GM23338 (cell line): Measurements from ENCODE around the gene CDKN1A. TPM values are rescaled to one million over a fixed set of nuclear protein-coding genes. Genes with fewer than 3 reads are reported as not detected.

Experiments used
- ATAC-seq: fragments of 200-7000 bp; cut with Tn5 transposase; 3 replicates; pipeline ENCODE4 v1.9.1; 2020
- DNase-seq: peaks from one replicate; pipeline ENCODE4 v3.0.0-alpha.2; 2015; ENCODE audit warnings: low spot score
- H2AFZ ChIP-seq: fragments of 200-600 bp; sonication (generic); 2 replicates; pipeline ENCODE4 v1.8.0; 2016; ENCODE audit warnings: antibody characterized with exemption, mild to moderate bottlenecking, moderate library complexity
- H3F3A ChIP-seq: fragments of 200-600 bp; sonication (generic); replicated peaks from 2 replicates; pipeline ENCODE4 v1.8.0; 2017; ENCODE audit warnings: antibody characterized with exemption, mixed run types, low read depth
- H3K27ac ChIP-seq: fragments of 200-600 bp; sonication (generic); 2 replicates; pipeline ENCODE4 v1.6.1; 2016; ENCODE audit warnings: low read depth
- H3K27me3 ChIP-seq: fragments of 200-600 bp; sonication (generic); 2 replicates; pipeline ENCODE4 v1.8.0; 2016; ENCODE audit warnings: mild to moderate bottlenecking, mixed run types, moderate library complexity; ENCODE audit not compliant: insufficient read depth
- H3K36me3 ChIP-seq: fragments of 200-600 bp; sonication (generic); 2 replicates; pipeline ENCODE4 v1.8.0; 2016; ENCODE audit warnings: mild to moderate bottlenecking; ENCODE audit not compliant: insufficient read depth
- H3K4me1 ChIP-seq: fragments of 200-600 bp; sonication (generic); 2 replicates; pipeline ENCODE4 v1.8.0; 2016; ENCODE audit warnings: mild to moderate bottlenecking, moderate library complexity; ENCODE audit not compliant: insufficient read depth
- H3K4me2 ChIP-seq: fragments of 200-600 bp; sonication (generic); 2 replicates; pipeline ENCODE4 v1.7.1; 2017; ENCODE audit warnings: mixed run types
- H3K4me3 ChIP-seq: fragments of 200-600 bp; sonication (generic); 2 replicates; pipeline ENCODE4 v1.6.1; 2016; ENCODE audit warnings: mixed run types
- H3K79me2 ChIP-seq: fragments of 200-600 bp; sonication (generic); replicated peaks from 2 replicates; pipeline ENCODE4 v1.8.0; 2017; ENCODE audit warnings: mild to moderate bottlenecking; ENCODE audit not compliant: insufficient read depth
- H3K9me2 ChIP-seq: fragments of 200-600 bp; sonication (generic); 2 replicates; pipeline ENCODE4 v1.8.0; 2017; ENCODE audit not compliant: insufficient read depth
- H4K20me1 ChIP-seq: fragments of 200-600 bp; sonication (generic); replicated peaks from 2 replicates; pipeline ENCODE4 v1.8.0; 2017; ENCODE audit warnings: mild to moderate bottlenecking; ENCODE audit not compliant: insufficient read depth
- H3K27ac Mint-ChIP-seq: 2 replicates; pipeline ENCODE4 v1.8.0; 2020; ENCODE audit warnings: inconsistent platforms, mild to moderate bottlenecking, moderate library complexity, mixed read lengths
- H3K27me3 Mint-ChIP-seq: 3 replicates; pipeline ENCODE4 v1.8.0; 2022; ENCODE audit warnings: low read depth, mild to moderate bottlenecking, moderate library complexity, mixed read lengths, inconsistent platforms; ENCODE audit not compliant: insufficient read depth, poor library complexity
- H3K36me3 Mint-ChIP-seq: 3 replicates; pipeline ENCODE4 v1.8.0; 2021; ENCODE audit warnings: low read depth, mild to moderate bottlenecking, inconsistent platforms, moderate library complexity, mixed read lengths
- H3K4me1 Mint-ChIP-seq: 3 replicates; pipeline ENCODE4 v1.8.0; 2020; ENCODE audit warnings: mild to moderate bottlenecking, inconsistent platforms, mixed read lengths
- H3K4me3 Mint-ChIP-seq: 3 replicates; pipeline ENCODE4 v1.8.0; 2021; ENCODE audit warnings: moderate library complexity, mild to moderate bottlenecking, inconsistent platforms, mixed read lengths
- H3K9me3 Mint-ChIP-seq: 3 replicates; pipeline ENCODE4 v1.8.0; 2020; ENCODE audit warnings: moderate library complexity, mild to moderate bottlenecking, inconsistent platforms, mixed read lengths
- CREB1 ChIP-seq: fragments of 250-450 bp; sonication (Bioruptor Pico); IDR thresholded peaks from 2 replicates; pipeline ENCODE4 v1.5.0; 2020; ENCODE audit warnings: low read depth, mild to moderate bottlenecking, moderate library complexity
- EZH2phosphoT487 ChIP-seq: fragments of 200-600 bp; sonication (generic); IDR thresholded peaks from one replicate; pipeline ENCODE4 v1.8.1; 2018; ENCODE audit warnings: antibody characterized with exemption; ENCODE audit not compliant: unreplicated experiment
- NANOG ChIP-seq: IDR thresholded peaks from 2 replicates; pipeline ENCODE4 v1.6.1; 2016; ENCODE audit warnings: antibody characterized with exemption, borderline replicate concordance
- POLR2AphosphoS5 ChIP-seq: IDR thresholded peaks from 2 replicates; pipeline ENCODE4 v1.6.1; 2016; ENCODE audit warnings: antibody characterized with exemption, low read depth
- ZNF114 ChIP-seq: fragments of 250-450 bp; sonication (Bioruptor Pico); IDR thresholded peaks from 2 replicates; pipeline ENCODE4 v1.5.0; 2020; ENCODE audit warnings: mild to moderate bottlenecking, moderate library complexity
- polyA plus RNA-seq: library from polyadenylated mRNA; unstranded; fragments of >200 nt; fragmentation: Nextera tagmentation; extraction: Ambion mirVana; gene quantifications from 2 replicates; pipeline ENCODE4 v1.2.1, GENCODE V29; 2016
- total RNA-seq: library from RNA; depleted of rRNA; stranded (reverse); fragments of >200 nt; shearing (Covaris generic); gene quantifications from 2 replicates; pipeline ENCODE4 v1.2.3, GENCODE V29; 2014
- TF ChIP-seq, protein P1 (sequence below): IDR thresholded peaks from one replicate; pipeline ENCODE4 v1.6.1; 2018; ENCODE audit warnings: antibody characterized with exemption; ENCODE audit not compliant: unreplicated experiment
- TF ChIP-seq, protein P2 (sequence below): IDR thresholded peaks from 2 replicates; pipeline ENCODE4 v1.6.1; 2016; ENCODE audit warnings: antibody characterized with exemption
- TF ChIP-seq, protein P3 (sequence below), 2 experiments: fragments of 200-600 bp in 1 of 2; sonication (generic) in 1 of 2; conservative IDR thresholded peaks; 2 replicates each; pipeline versions ENCODE4 v1.5.1 to v1.6.1; 2016 to 2017; ENCODE audit warnings: antibody characterized with exemption in 2 of 2, low read depth in 2 of 2, mild to moderate bottlenecking in 2 of 2, moderate library complexity in 1 of 2

The CDKN1A gene
- total and polyA plus RNA-seq, 2 experiments from 2014 or later, result 31.5 to 45.6 TPM

DNA sequence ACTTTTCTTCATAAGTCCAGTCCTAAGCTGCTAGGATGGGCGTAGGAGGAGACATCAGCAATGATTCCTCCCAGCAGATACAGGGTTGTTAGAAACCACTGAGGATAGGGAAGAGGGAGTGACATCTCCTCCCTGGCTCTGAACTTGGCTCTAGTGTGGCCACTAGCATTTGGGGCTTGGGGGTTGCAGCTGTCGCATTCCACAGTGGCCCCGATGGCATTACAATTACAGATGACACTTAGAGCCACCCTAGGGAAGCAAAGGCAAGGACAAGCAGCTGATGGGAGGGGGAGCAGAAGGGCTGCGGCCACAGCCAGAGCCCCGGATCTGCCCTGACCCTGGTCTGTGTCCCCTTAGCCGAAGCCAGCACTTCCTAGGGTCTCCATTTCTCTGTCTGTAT, 9.5 kb upstream of the CDKN1A start (continued):
- TF ChIP-seq, protein P1, sequence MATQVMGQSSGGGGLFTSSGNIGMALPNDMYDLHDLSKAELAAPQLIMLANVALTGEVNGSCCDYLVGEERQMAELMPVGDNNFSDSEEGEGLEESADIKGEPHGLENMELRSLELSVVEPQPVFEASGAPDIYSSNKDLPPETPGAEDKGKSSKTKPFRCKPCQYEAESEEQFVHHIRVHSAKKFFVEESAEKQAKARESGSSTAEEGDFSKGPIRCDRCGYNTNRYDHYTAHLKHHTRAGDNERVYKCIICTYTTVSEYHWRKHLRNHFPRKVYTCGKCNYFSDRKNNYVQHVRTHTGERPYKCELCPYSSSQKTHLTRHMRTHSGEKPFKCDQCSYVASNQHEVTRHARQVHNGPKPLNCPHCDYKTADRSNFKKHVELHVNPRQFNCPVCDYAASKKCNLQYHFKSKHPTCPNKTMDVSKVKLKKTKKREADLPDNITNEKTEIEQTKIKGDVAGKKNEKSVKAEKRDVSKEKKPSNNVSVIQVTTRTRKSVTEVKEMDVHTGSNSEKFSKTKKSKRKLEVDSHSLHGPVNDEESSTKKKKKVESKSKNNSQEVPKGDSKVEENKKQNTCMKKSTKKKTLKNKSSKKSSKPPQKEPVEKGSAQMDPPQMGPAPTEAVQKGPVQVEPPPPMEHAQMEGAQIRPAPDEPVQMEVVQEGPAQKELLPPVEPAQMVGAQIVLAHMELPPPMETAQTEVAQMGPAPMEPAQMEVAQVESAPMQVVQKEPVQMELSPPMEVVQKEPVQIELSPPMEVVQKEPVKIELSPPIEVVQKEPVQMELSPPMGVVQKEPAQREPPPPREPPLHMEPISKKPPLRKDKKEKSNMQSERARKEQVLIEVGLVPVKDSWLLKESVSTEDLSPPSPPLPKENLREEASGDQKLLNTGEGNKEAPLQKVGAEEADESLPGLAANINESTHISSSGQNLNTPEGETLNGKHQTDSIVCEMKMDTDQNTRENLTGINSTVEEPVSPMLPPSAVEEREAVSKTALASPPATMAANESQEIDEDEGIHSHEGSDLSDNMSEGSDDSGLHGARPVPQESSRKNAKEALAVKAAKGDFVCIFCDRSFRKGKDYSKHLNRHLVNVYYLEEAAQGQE, result no peak
- TF ChIP-seq ZNF114 (CRISPR knock-in tag) (no peak), EZH2phosphoT487 (no peak)

GRCh38 chr6:36670271-36670670, 8.2 kb upstream of the CDKN1A start:
- H3F3A ChIP-seq, result no peaks in the 10 kb centered on the region
- H3K27ac ChIP-seq, result no peak overlapping the region
- no peaks in the 10 kb centered on the region for H3K27me3 ChIP-seq
- H3K4me2 ChIP-seq, result no peak overlapping the region
- DNase-seq (no peak), ATAC-seq (no peak)
- no peak overlapping the region for H2AFZ ChIP-seq
- no peak overlapping the region for H3K4me3 Mint-ChIP-seq
- H3K9me2 ChIP-seq, result peaks cover 10% of the 10 kb centered on the region; the same call in 1 of the 2 replicates
- peaks cover 9% of the 10 kb centered on the region for H3K27me3 Mint-ChIP-seq
- peaks cover 32% of the 10 kb centered on the region for H3K4me1 Mint-ChIP-seq
- H3K4me1 ChIP-seq, result peaks cover 33% of the 10 kb centered on the region
- H3K36me3 Mint-ChIP-seq, result no peaks in the 10 kb centered on the region
- no peaks in the 10 kb centered on the region for H3K36me3 ChIP-seq
- no peaks in the 10 kb centered on the region for H3K9me3 Mint-ChIP-seq
- no peak overlapping the region for H3K4me3 ChIP-seq
- no peak overlapping the region for H3K27ac Mint-ChIP-seq
- H3K79me2 ChIP-seq, result no peaks in the 10 kb centered on the region
- no peaks in the 10 kb centered on the region for H4K20me1 ChIP-seq
- TF ChIP-seq, protein P2, sequence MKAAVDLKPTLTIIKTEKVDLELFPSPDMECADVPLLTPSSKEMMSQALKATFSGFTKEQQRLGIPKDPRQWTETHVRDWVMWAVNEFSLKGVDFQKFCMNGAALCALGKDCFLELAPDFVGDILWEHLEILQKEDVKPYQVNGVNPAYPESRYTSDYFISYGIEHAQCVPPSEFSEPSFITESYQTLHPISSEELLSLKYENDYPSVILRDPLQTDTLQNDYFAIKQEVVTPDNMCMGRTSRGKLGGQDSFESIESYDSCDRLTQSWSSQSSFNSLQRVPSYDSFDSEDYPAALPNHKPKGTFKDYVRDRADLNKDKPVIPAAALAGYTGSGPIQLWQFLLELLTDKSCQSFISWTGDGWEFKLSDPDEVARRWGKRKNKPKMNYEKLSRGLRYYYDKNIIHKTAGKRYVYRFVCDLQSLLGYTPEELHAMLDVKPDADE, result no peak
- TF ChIP-seq NANOG (no peak), EZH2phosphoT487 (no peak), CREB1 (no peak), POLR2AphosphoS5 (no peak)
- TF ChIP-seq, protein P3, sequence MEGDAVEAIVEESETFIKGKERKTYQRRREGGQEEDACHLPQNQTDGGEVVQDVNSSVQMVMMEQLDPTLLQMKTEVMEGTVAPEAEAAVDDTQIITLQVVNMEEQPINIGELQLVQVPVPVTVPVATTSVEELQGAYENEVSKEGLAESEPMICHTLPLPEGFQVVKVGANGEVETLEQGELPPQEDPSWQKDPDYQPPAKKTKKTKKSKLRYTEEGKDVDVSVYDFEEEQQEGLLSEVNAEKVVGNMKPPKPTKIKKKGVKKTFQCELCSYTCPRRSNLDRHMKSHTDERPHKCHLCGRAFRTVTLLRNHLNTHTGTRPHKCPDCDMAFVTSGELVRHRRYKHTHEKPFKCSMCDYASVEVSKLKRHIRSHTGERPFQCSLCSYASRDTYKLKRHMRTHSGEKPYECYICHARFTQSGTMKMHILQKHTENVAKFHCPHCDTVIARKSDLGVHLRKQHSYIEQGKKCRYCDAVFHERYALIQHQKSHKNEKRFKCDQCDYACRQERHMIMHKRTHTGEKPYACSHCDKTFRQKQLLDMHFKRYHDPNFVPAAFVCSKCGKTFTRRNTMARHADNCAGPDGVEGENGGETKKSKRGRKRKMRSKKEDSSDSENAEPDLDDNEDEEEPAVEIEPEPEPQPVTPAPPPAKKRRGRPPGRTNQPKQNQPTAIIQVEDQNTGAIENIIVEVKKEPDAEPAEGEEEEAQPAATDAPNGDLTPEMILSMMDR (conservative IDR thresholded peaks at IDR 0.05; ENCODE audit: low read depth in 2 of 2), result no peak
- TF ChIP-seq, protein P1, result no peak
